ENCODE results near the gene PCP4L1.
"Not testable (repeated sequence)": the region's sequence is repeated elsewhere in the genome, so short reads cannot be mapped to it uniquely, and the experiment has no call there.

PCP4L1 gene

GRCh38 chr1:161314201-161314981 lies 55.8 kb downstream of the PCP4L1 start, which contains the start of gene SDHC:
Gene SDHC, plus strand, starts transcription at chr1:161314381. Its CDS starts 25 bp downstream, at chr1:161314406.
- peak; percentile 82 for DNase-seq (ENCODE audit: low spot score)

GRCh38 chr1:161315841-161316674 lies 57.5 kb downstream of the PCP4L1 start:
- DNase-seq (ENCODE audit: low spot score): not testable (repeated sequence)

- DNase-seq (ENCODE audit: low spot score): no peak
Measured at GRCh38 chr1:161324020-161324419, 65.5 kb downstream of the PCP4L1 start.

- DNase-seq (ENCODE audit: low spot score): no peak
Measured at GRCh38 chr1:161330346-161330745, 71.8 kb downstream of the PCP4L1 start.

GRCh38 chr1:161333166-161333565 lies 74.6 kb downstream of the PCP4L1 start:
- DNase-seq (ENCODE audit: low spot score): no peak

Data from SK-N-DZ (cell line).